ENCODE results near the gene ATP9B. TPM values are rescaled to one million over a fixed set of nuclear protein-coding genes. Genes with fewer than 3 reads are reported as not detected.

ATP9B gene
- total and polyA plus RNA-seq, 9 donors, result 11.2 to 31.2 (median 16.0) TPM

DNA sequence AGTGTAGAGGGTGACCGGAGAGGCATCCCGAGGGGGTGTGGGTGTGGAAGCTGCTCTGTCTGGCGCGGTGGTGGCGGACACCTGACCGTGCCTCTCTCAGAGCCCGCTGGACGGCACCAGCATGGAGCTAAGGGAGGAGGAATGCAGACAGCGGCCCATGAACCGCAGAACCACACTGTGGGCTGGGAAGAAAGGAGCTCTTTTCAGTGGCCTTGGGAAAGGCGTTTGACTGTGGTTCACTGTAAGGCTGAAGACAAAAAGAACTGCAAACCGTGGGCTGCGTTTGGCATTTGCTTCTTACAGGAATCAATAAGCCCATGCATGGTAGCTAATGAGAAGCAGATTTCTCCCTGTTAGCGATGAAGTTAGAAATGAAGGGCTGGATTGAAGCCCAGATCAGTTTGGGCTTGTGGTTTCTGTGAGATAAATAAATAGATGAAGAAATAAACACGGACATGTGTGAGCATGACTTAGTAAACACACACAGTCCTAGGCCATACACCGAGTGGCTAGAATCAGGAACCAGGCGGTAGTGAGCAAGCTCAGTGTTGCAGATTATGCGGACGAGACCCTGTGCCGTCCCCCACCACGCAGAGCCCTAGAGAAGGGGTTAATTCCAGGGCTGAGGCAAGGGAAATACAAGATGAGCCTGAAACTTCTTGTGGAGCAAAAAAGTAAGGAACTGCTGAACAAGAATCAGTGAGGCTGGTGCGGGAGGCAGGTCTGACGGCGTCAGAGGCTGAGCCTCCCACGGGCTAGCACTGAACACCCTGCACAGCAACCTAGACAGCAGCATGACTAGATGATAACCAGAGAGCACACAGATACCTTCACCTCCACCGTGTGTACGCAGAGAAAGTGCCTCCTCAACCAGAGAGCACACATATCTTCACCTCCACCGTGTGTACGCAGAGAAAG lies 297.2 kb downstream of the ATP9B start:
- no peak overlapping the region for H3K27ac ChIP-seq (ENCODE audit: low read length)
- WGBS (ENCODE audit: insufficient coverage), result 62% methylated on average over 20 of the region's 29 CpGs
- H3K4me3 ChIP-seq (ENCODE audit: low read length), result no peak overlapping the region
- H3K4me1 ChIP-seq (ENCODE audit: control insufficient read depth, insufficient read depth, low read length), result peaks cover 4% of the 10 kb centered on the region
- DNase-seq, result peak; percentile 63
- no peaks in the 10 kb centered on the region for H3K27me3 ChIP-seq (ENCODE audit: control insufficient read depth, insufficient read depth, low read length)
- peaks cover 28% of the 10 kb centered on the region for H3K36me3 ChIP-seq (ENCODE audit: control insufficient read depth, insufficient read depth, low read length)
- no peaks in the 10 kb centered on the region for H3K9me3 ChIP-seq (replicated peaks; ENCODE audit: control insufficient read depth, low read depth, low read length)

DNA sequence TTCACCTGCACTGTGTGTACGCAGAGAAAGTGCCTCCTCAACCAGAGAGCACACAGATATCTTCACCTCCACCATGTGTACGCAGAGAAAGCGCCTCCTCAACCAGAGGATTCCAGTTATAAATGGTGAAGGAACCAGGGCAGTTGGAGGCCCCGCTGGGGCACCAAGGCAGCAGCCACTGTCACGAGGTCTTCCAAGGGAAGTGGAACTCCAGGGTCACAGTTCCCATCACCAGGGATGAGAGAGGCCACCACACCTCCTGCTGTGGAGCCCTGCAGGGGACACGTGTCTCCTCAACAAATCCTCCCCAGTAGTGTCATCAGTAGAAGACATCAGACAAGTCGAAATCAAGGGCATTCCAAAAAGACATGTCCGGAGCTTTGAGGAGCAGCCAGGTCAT lies 298.3 kb downstream of the ATP9B start:
- no peaks in the 10 kb centered on the region for H3K27me3 ChIP-seq (ENCODE audit: control insufficient read depth, insufficient read depth, low read length)
- no peak overlapping the region for H3K4me3 ChIP-seq (ENCODE audit: low read length)
- H3K27ac ChIP-seq (ENCODE audit: low read length), result no peak overlapping the region
- H3K4me1 ChIP-seq (ENCODE audit: control insufficient read depth, insufficient read depth, low read length), result peaks cover 4% of the 10 kb centered on the region
- H3K9me3 ChIP-seq (replicated peaks; ENCODE audit: control insufficient read depth, low read depth, low read length), result no peaks in the 10 kb centered on the region
- H3K36me3 ChIP-seq (ENCODE audit: control insufficient read depth, insufficient read depth, low read length), result peaks cover 24% of the 10 kb centered on the region
- DNase-seq, result no peak
- 64% methylated on average over 5 of the region's 8 CpGs for WGBS (ENCODE audit: insufficient coverage)

DNA sequence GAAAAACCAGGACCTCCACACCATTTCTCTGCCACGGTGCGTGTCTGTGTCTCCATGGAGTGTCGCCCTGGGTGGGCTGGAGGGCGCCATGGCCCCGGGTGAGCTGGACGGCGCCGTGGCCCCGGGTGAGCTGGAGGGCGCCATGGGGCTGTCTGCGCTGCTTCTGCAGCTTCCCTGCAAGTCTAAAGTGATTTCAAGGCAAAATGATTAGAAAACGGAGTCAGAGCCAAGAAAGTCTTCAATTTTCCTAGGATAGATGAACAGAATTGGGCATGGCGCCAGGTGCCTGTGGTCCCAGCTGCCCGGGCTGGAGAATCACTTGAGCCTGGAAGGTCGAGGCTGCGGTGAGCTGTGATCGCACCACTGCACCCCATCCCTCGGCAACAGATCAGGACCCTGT lies 298.8 kb downstream of the ATP9B start:
- peak; percentile 28 for DNase-seq
- H3K36me3 ChIP-seq (ENCODE audit: control insufficient read depth, insufficient read depth, low read length), result peaks cover 24% of the 10 kb centered on the region
- WGBS (ENCODE audit: insufficient coverage), result 62% methylated on average over 18 of the region's 18 CpGs
- H3K9me3 ChIP-seq (replicated peaks; ENCODE audit: control insufficient read depth, low read depth, low read length), result no peaks in the 10 kb centered on the region
- no peak overlapping the region for H3K27ac ChIP-seq (ENCODE audit: low read length)
- no peak overlapping the region for H3K4me3 ChIP-seq (ENCODE audit: low read length)
- H3K27me3 ChIP-seq (ENCODE audit: control insufficient read depth, insufficient read depth, low read length), result no peaks in the 10 kb centered on the region
- H3K4me1 ChIP-seq (ENCODE audit: control insufficient read depth, insufficient read depth, low read length), result peaks cover 4% of the 10 kb centered on the region

DNA sequence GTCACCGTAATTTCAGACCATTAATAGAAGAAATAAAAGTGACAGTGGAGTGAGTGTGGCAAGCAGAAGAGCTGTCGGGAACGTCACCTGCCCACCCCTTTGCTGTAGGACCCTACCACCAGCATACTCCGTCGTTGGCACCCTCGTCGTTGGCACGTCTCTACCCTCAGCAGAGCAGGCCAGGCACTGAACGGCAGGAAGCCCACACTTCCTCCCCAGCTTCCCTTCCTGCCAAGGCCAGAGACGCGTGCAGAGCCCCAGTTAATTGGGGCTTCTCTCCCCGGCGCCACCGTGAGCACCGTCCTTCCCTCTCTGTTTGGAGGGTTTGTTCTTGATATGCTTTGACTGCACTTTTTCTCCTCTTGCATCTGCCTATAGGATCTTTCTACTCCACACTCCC lies 299.5 kb downstream of the ATP9B start:
- Histone ChIP-seq H3K36me3 (ENCODE audit: control insufficient read depth, insufficient read depth, low read length) (peaks cover 20% of the 10 kb centered on the region), H3K27me3 (ENCODE audit: control insufficient read depth, insufficient read depth, low read length) (no peaks in the 10 kb centered on the region), H3K4me3 (ENCODE audit: low read length) (no peak overlapping the region), H3K9me3 (replicated peaks; ENCODE audit: control insufficient read depth, low read depth, low read length) (no peaks in the 10 kb centered on the region), H3K27ac (ENCODE audit: low read length) (no peak overlapping the region), H3K4me1 (ENCODE audit: control insufficient read depth, insufficient read depth, low read length) (peaks cover 4% of the 10 kb centered on the region)
- 72% methylated on average over 9 of the region's 15 CpGs for WGBS (ENCODE audit: insufficient coverage)
- no peak for DNase-seq

DNA sequence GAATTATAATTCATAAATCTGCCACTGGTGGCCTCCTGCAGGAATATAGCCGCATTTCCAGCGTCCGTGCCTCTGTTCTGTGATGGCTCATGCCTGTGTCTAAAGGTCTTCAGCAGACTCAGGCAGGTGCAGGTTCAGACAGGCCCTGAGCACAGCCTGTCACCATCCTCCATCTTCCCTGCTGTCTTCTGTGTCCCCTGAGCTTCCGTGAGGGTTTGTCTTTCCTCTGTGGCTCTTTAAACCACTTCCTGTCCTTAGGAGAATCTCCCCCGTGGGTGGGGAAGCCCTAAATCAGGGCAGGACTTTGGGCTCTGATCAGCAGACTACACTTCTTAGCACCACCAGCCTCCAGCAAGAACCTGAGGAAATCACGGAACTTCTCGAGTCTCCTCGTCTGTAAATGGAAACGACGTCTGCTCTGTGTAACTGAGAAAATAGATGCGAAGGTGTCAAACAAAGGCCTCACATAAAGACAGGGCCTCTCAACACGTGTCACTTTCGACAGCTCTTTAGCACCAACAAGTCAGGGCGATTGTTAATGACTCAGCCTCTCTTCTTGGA lies 302.4 kb downstream of the ATP9B start:
- no peaks in the 10 kb centered on the region for H3K9me3 ChIP-seq (replicated peaks; ENCODE audit: control insufficient read depth, low read depth, low read length)
- H3K27ac ChIP-seq (ENCODE audit: low read length), result no peak overlapping the region
- no peak for DNase-seq
- H3K4me1 ChIP-seq (ENCODE audit: control insufficient read depth, insufficient read depth, low read length), result peaks cover 4% of the 10 kb centered on the region
- peaks cover 17% of the 10 kb centered on the region for H3K36me3 ChIP-seq (ENCODE audit: control insufficient read depth, insufficient read depth, low read length)
- H3K27me3 ChIP-seq (ENCODE audit: control insufficient read depth, insufficient read depth, low read length), result no peaks in the 10 kb centered on the region
- WGBS (ENCODE audit: insufficient coverage), result 88% methylated on average over 12 of the region's 14 CpGs
- H3K4me3 ChIP-seq (ENCODE audit: low read length), result no peak overlapping the region

DNA sequence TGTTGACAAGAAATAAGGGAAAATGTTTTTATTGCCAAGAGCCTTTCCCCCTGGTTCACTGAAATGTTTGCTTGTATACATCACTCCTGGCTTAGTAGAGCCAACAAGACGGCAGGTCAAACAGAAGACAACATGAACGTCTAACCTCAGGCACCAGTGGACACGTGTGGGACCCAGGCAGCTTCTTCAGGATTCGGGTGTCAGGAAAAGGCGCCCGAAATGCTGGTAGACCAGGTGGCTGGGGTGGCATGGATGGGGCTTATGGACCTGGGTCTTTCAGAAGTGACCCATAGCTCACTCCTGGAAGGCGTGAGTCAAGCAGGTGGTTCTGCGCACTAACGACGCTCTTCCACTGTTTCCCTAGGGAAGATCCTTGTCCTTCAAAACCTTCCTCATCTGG lies 303.3 kb downstream of the ATP9B start:
- WGBS (ENCODE audit: insufficient coverage), result 86% methylated on average over 6 of the region's 10 CpGs
- H3K4me3 ChIP-seq (ENCODE audit: low read length), result no peak overlapping the region
- no peak for DNase-seq
- H3K27me3 ChIP-seq (ENCODE audit: control insufficient read depth, insufficient read depth, low read length), result no peaks in the 10 kb centered on the region
- no peaks in the 10 kb centered on the region for H3K9me3 ChIP-seq (replicated peaks; ENCODE audit: control insufficient read depth, low read depth, low read length)
- H3K36me3 ChIP-seq (ENCODE audit: control insufficient read depth, insufficient read depth, low read length), result peaks cover 24% of the 10 kb centered on the region
- H3K4me1 ChIP-seq (ENCODE audit: control insufficient read depth, insufficient read depth, low read length), result peaks cover 3% of the 10 kb centered on the region
- H3K27ac ChIP-seq (ENCODE audit: low read length), result no peak overlapping the region

DNA sequence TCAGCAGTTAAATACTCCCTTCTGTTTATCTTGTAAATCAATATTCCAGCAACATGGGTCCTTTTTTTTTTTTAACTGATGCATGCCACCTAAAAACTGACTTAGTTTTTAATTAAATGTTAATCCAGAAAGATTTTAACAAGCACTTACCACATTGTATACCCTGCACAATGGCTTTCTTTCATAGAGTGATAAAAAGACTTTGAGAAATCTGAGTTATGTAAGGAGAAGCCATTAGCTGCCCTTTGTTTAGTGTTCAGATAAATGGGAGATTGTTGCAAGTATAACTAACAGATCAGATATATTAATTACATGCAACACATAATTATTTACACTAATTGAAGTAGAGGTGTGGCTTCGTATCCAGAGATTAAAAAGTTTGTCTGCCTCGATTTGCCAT lies 303.8 kb downstream of the ATP9B start:
- H3K4me3 ChIP-seq (ENCODE audit: low read length), result no peak overlapping the region
- no peaks in the 10 kb centered on the region for H3K9me3 ChIP-seq (replicated peaks; ENCODE audit: control insufficient read depth, low read depth, low read length)
- DNase-seq, result no peak
- H3K36me3 ChIP-seq (ENCODE audit: control insufficient read depth, insufficient read depth, low read length), result peaks cover 24% of the 10 kb centered on the region
- no peaks in the 10 kb centered on the region for H3K4me1 ChIP-seq (ENCODE audit: control insufficient read depth, insufficient read depth, low read length)
- 100% methylated on average over 1 of the region's 2 CpGs for WGBS (ENCODE audit: insufficient coverage)
- no peaks in the 10 kb centered on the region for H3K27me3 ChIP-seq (ENCODE audit: control insufficient read depth, insufficient read depth, low read length)
- no peak overlapping the region for H3K27ac ChIP-seq (ENCODE audit: low read length)

DNA sequence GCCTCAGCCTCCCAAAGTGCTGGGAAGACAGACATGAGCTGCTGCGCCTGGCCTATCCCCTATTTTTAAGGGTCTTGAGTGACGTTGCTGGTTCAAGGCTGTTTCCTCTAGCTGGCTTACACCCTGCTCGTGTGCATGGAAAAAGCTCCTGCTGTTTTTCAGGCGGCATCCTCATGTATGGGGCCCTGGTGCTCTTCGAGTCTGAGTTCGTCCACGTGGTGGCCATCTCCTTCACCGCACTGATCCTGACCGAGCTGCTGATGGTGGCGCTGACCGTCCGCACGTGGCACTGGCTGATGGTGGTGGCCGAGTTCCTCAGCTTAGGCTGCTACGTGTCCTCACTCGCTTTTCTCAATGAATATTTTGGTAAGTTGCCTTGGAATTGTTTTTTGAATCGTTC lies 304.5 kb downstream of the ATP9B start:
- Histone ChIP-seq H3K36me3 (ENCODE audit: control insufficient read depth, insufficient read depth, low read length) (peaks cover 29% of the 10 kb centered on the region), H3K4me3 (ENCODE audit: low read length) (no peak overlapping the region), H3K27me3 (ENCODE audit: control insufficient read depth, insufficient read depth, low read length) (no peaks in the 10 kb centered on the region), H3K27ac (ENCODE audit: low read length) (no peak overlapping the region), H3K4me1 (ENCODE audit: control insufficient read depth, insufficient read depth, low read length) (peaks cover 5% of the 10 kb centered on the region), H3K9me3 (replicated peaks; ENCODE audit: control insufficient read depth, low read depth, low read length) (no peaks in the 10 kb centered on the region)
- WGBS (ENCODE audit: insufficient coverage), result 92% methylated on average over 16 of the region's 17 CpGs
- DNase-seq, result no peak

DNA sequence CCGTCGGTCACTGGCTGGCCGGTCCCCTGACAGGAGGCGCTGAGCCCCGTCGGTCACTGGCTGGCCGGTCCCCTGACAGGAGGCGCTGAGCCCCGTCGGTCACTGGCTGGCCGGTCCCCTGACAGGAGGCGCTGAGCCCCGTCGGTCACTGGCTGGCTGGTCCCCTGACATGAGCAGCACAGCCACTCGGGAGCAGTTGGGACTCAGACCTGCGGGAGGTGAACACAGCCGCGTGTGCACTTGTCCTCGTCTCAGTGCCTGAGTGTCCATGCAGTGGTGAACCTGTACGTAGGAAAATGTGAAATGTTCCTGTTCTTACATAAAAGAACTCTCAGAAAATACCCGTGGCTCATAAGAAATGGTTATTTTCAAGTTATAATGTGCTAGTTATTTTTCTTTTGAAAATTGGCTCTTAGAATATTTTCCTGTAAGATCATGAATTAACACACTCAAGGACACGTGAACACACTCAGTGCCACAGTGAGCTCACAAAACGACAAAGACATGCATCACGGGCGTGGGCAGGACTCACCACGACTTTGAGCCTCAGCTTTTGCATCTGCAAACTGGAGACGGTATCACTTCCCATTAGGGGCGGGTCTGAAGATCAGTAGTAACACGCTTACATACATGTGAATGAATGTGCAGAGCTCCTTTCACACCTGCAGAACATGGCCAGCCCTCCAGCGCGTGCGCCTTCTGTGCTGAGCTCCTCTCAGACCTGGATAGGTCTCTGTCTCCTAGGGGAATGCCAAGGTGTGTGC lies 305.4 kb downstream of the ATP9B start:
- Histone ChIP-seq H3K27me3 (ENCODE audit: control insufficient read depth, insufficient read depth, low read length) (no peaks in the 10 kb centered on the region), H3K4me1 (ENCODE audit: control insufficient read depth, insufficient read depth, low read length) (peaks cover 11% of the 10 kb centered on the region), H3K36me3 (ENCODE audit: control insufficient read depth, insufficient read depth, low read length) (peaks cover 30% of the 10 kb centered on the region), H3K4me3 (ENCODE audit: low read length) (no peak overlapping the region), H3K27ac (ENCODE audit: low read length) (no peak overlapping the region), H3K9me3 (replicated peaks; ENCODE audit: control insufficient read depth, low read depth, low read length) (no peaks in the 10 kb centered on the region)
- WGBS (ENCODE audit: insufficient coverage), result 80% methylated on average over 14 of the region's 32 CpGs
- DNase-seq, result no peak
